HL-60 (cell line): ENCODE measurements around the gene RCOR2.
A peak's percentile ranks its signal among the peaks of the same experiment; 100 is the strongest.
"Not testable (repeated sequence)": the region's sequence is repeated elsewhere in the genome, so short reads cannot be mapped to it uniquely, and the experiment has no call there.

Source experiments
- DNase-seq, 2 experiments: peaks; one replicate each; pipeline ENCODE4 v3.0.0-alpha.2; 2010 to 2020; ENCODE audit warnings: low read depth in 1 of 2, low spot score in 1 of 2
- H3K27ac ChIP-seq: fragments of 250-450 bp; sonication (Bioruptor Pico); replicated peaks from 2 replicates; pipeline ENCODE4 v1.5.1; 2020; ENCODE audit warnings: mild to moderate bottlenecking, moderate library complexity
- H3K27me3 ChIP-seq: fragments of 250-450 bp; sonication (Bioruptor Pico); 2 replicates; pipeline ENCODE4 v1.5.1; 2021; ENCODE audit warnings: mild to moderate bottlenecking, moderate library complexity; ENCODE audit not compliant: insufficient read depth, poor library complexity, severe bottlenecking
- H3K4me3 ChIP-seq: replicated peaks from 2 replicates; pipeline ENCODE4 v1.5.1; 2011; ENCODE audit warnings: mild to moderate bottlenecking, control low read depth, low read length; ENCODE audit not compliant: insufficient read depth
- CTCF ChIP-seq: IDR thresholded peaks from one replicate; pipeline ENCODE4 v1.5.1; 2011; ENCODE audit warnings: low read length, control low read depth, inconsistent platforms; ENCODE audit not compliant: insufficient read depth
- GABPA ChIP-seq: IDR thresholded peaks from 2 replicates; pipeline ENCODE4 v1.6.1; 2012; ENCODE audit warnings: low read depth
- POLR2AphosphoS5 ChIP-seq: IDR thresholded peaks from 2 replicates; pipeline ENCODE4 v1.6.1; 2012; ENCODE audit warnings: low read depth
- REST ChIP-seq: IDR thresholded peaks from 2 replicates; pipeline ENCODE4 v1.6.1; 2012; ENCODE audit warnings: low read depth; ENCODE audit not compliant: insufficient replicate concordance
- SPI1 ChIP-seq: IDR thresholded peaks from 2 replicates; pipeline ENCODE4 v1.6.1; 2012; ENCODE audit warnings: low read depth, mild to moderate bottlenecking, borderline replicate concordance
- long read RNA-seq: library from polyadenylated mRNA; unstranded; transcript quantifications from one replicate; pipeline ENCODE4 v2.0.0, GENCODE V29; 2020

RCOR2 gene
- long read RNA-seq: 0 reads

- Histone ChIP-seq H3K27me3 (peaks cover 21% of the 10 kb centered on the region), H3K4me3 (peak within 1 kb of the TSS; percentile 42), H3K27ac (no peak within 1 kb of the TSS)
- peak; percentile 67 to 76 for DNase-seq
- no peak for TF ChIP-seq GABPA
- no peak for TF ChIP-seq SPI1
- no peak for TF ChIP-seq REST
These were observed at the start of gene RCOR2 for GRCh38 chr11:63916837-63917691. Gene RCOR2 (minus strand): TSS chr11:63917164. CDS start chr11:63916456, 708 bp downstream.

- H3K27ac ChIP-seq: no peak overlapping the region
- DNase-seq: no peak
- H3K27me3 ChIP-seq: no peaks in the 10 kb centered on the region
- no peak overlapping the region for H3K4me3 ChIP-seq
- TF ChIP-seq CTCF: no peak
- no peak for TF ChIP-seq REST
- TF ChIP-seq SPI1: no peak
- no peak for TF ChIP-seq POLR2AphosphoS5
- TF ChIP-seq GABPA: no peak
These were observed 49.5 kb upstream of the RCOR2 start for GRCh38 chr11:63966444-63966843.

GRCh38 chr11:63963895-63964294 lies 46.9 kb upstream of the RCOR2 start:
- not testable (repeated sequence) for H3K27ac ChIP-seq, H3K27me3 ChIP-seq, DNase-seq, H3K4me3 ChIP-seq

GRCh38 chr11:63961608-63962412 lies 44.8 kb upstream of the RCOR2 start:
- Histone ChIP-seq H3K4me3 (no peak overlapping the region), H3K27ac (peak overlapping the region; percentile 36), H3K27me3 (no peaks in the 10 kb centered on the region)
- TF ChIP-seq POLR2AphosphoS5 (peak; percentile 91), REST (no peak), GABPA (no peak), CTCF (no peak)
- peak; percentile 67 to 90 for DNase-seq
